ENCODE data around the gene CCDC40. TPM values are rescaled to one million over a fixed set of nuclear protein-coding genes. Genes with fewer than 3 reads are reported as not detected.

CCDC40 gene
- total and polyA plus RNA-seq, 2 of the 13 experiments (the other 11 are each of a cell fraction or from before 2014, with no cell fraction given), result 4.1 to 5.5 TPM

DNA sequence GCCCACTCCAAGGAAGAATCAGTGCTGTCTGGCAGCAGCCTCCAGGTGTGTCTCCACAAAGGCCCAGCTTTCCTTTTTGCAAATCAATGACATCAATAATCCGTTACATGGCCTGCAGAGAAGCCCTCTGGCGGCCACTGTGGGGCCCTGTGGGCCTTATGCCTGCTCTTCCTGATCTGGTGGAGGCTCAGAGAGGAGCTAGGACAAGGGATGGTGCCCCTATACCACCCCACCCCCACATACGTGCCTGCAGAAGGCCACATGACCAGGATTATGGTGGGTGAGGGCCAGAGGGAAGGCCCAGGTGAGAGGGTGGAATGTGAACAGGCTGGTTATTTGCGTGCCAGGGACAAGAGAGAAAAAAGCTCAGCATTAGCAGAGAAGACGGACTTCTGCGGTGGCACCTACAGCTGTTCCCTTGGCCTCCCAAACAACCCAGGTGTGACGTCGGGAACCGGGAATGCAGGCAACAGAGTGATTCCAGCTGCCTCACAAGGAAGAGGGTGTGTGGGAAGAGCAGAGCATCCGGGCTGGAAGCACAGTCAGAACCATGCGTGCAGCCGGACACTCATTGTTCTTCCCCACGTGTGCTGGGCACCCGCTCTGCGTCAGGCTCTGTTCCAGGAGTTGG lies 88.0 kb downstream of the CCDC40 start (continued):
- TF ChIP-seq FOSL2 (CRISPR knock-in tag; IDR thresholded peaks at IDR 0.05) (peak; percentile 13; the same call in 1 of the 2 replicates), ELF1 (CRISPR knock-in tag; IDR thresholded peaks at IDR 0.05) (peak; percentile 57; the same call in 1 of the 2 replicates), HOXA3 (CRISPR knock-in tag; IDR thresholded peaks at IDR 0.05) (peak; percentile 45; the same call in 1 of the 2 replicates), NRL (CRISPR knock-in tag; IDR thresholded peaks at IDR 0.05; ENCODE audit: borderline replicate concordance) (peak; percentile 27; the same call in 1 of the 2 replicates), ZNF224 (CRISPR knock-in tag; IDR thresholded peaks at IDR 0.05) (no peak), MAX (IDR thresholded peaks at IDR 0.05) (peak; percentile 14), ZNF292 (CRISPR knock-in tag; IDR thresholded peaks at IDR 0.05; ENCODE audit: borderline replicate concordance, low read depth) (0 out of 2 replicates have a peak, but pooled peaks have one; percentile 36), RAD21 (CRISPR knock-in tag; IDR thresholded peaks at IDR 0.05) (peak; percentile 84), XRCC5 (optimal IDR thresholded peaks at IDR 0.05; ENCODE audit: low read length) (peak; percentile 97), KDM2A (CRISPR knock-in tag; IDR thresholded peaks at IDR 0.05; ENCODE audit: borderline replicate concordance, low read depth) (peak; percentile 46; the same call in 1 of the 2 replicates), ATF2 (CRISPR knock-in tag; IDR thresholded peaks at IDR 0.05) (peak; percentile 71; the same call in 1 of the 2 replicates), SAP130 (CRISPR knock-in tag; IDR thresholded peaks at IDR 0.05; ENCODE audit: low read depth) (peak; percentile 50), HNF1A (IDR thresholded peaks at IDR 0.05; ENCODE audit: low read depth) (no peak), HNF1A (CRISPR knock-in tag; IDR thresholded peaks at IDR 0.05; ENCODE audit: borderline replicate concordance) (no peak), MIXL1 (CRISPR knock-in tag; IDR thresholded peaks at IDR 0.05) (0 out of 2 replicates have a peak, but pooled peaks have one; percentile 15), SMC3 (IDR thresholded peaks at IDR 0.05; ENCODE audit: low read length) (peak; percentile 92), ZNF687 (CRISPR knock-in tag; IDR thresholded peaks at IDR 0.05) (peak; percentile 52)
- TF ChIP-seq, protein P1, sequence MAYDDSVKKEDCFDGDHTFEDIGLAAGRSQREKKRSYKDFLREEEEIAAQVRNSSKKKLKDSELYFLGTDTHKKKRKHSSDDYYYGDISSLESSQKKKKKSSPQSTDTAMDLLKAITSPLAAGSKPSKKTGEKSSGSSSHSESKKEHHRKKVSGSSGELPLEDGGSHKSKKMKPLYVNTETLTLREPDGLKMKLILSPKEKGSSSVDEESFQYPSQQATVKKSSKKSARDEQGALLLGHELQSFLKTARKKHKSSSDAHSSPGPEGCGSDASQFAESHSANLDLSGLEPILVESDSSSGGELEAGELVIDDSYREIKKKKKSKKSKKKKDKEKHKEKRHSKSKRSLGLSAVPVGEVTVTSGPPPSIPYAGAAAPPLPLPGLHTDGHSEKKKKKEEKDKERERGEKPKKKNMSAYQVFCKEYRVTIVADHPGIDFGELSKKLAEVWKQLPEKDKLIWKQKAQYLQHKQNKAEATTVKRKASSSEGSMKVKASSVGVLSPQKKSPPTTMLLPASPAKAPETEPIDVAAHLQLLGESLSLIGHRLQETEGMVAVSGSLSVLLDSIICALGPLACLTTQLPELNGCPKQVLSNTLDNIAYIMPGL (CRISPR knock-in tag; IDR thresholded peaks at IDR 0.05; ENCODE audit: borderline replicate concordance in 1 of 2, low read depth in 1 of 2), result peak; percentile 50 to 76; a peak in 2 of 4 replicates
